Bronchial epithelial cell (primary cell): ENCODE measurements around the gene EFCAB13. TPM values are rescaled to one million over a fixed set of nuclear protein-coding genes. Genes with fewer than 3 reads are reported as not detected.

Experiments
- DNase-seq: peaks from one replicate; pipeline ENCODE4 v3.0.0-alpha.2; 2010; ENCODE audit warnings: low read depth
- FAIRE-seq: peaks from 2 replicates; lab custom pipeline; 2011; peaks lifted over from hg19 to GRCh38; lab: Jason Lieb, UNC
- H3K27me3 ChIP-seq: 2 replicates; pipeline ENCODE4 v1.5.1; 2011; ENCODE audit warnings: low read length; ENCODE audit not compliant: control insufficient read depth, insufficient read depth
- H3K36me3 ChIP-seq: 2 replicates; pipeline ENCODE4 v1.5.1; 2011; ENCODE audit warnings: low read length; ENCODE audit not compliant: control insufficient read depth, insufficient read depth
- H3K4me3 ChIP-seq: 2 replicates; pipeline ENCODE4 v1.5.1; 2011; ENCODE audit warnings: mild to moderate bottlenecking, low read depth, low read length, control low read depth
- total RNA-seq: library from RNA; depleted of rRNA; stranded (reverse); fragments of >200 nt; gene quantifications from 2 replicates; pipeline ENCODE4 v1.2.1, GENCODE V29; 2014
- TF ChIP-seq, protein P1 (sequence below): IDR thresholded peaks from 2 replicates; pipeline ENCODE4 v1.5.1; 2011; ENCODE audit warnings: mild to moderate bottlenecking, moderate library complexity, low read length, control low read depth, inconsistent platforms; ENCODE audit not compliant: insufficient read depth, severe bottlenecking

The EFCAB13 gene
- total RNA-seq, 1 donor from 2014 or later = 0.26 TPM

DNA sequence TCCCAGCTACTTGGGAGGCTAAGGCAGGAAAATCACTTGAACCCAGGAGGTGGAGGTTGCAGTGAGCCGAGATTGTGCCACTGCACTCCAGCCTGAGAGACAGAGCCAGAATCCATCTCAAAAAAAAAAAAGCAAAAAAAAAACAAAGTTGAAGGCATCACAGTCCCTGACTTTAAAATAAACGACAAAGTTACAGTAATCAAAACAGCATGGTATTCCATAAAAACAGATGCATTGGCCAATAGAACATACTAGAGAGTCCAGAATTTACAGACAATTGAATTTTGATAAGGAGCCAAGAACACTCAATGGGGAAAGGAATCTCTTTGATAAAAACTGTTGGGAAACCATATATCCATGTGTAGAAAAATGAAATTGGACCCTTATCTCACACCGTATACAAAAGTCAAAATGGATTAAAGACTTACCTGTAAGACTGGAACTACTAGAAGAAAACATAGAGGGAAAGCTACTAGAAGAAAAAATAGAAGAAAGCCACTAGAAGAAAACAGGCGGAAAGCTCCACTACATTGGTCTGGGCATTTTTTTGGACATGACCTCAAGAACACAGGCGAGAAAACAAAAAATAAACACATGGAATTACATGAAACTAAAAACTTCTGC lies 2.8 kb upstream of the EFCAB13 start:
- H3K4me3 ChIP-seq = no peak overlapping the region
- DNase-seq = no peak
- TF ChIP-seq, protein P1, sequence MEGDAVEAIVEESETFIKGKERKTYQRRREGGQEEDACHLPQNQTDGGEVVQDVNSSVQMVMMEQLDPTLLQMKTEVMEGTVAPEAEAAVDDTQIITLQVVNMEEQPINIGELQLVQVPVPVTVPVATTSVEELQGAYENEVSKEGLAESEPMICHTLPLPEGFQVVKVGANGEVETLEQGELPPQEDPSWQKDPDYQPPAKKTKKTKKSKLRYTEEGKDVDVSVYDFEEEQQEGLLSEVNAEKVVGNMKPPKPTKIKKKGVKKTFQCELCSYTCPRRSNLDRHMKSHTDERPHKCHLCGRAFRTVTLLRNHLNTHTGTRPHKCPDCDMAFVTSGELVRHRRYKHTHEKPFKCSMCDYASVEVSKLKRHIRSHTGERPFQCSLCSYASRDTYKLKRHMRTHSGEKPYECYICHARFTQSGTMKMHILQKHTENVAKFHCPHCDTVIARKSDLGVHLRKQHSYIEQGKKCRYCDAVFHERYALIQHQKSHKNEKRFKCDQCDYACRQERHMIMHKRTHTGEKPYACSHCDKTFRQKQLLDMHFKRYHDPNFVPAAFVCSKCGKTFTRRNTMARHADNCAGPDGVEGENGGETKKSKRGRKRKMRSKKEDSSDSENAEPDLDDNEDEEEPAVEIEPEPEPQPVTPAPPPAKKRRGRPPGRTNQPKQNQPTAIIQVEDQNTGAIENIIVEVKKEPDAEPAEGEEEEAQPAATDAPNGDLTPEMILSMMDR = no peak
- H3K36me3 ChIP-seq = no peaks in the 10 kb centered on the region
- FAIRE-seq = no peak
- H3K27me3 ChIP-seq = no peaks in the 10 kb centered on the region

DNA sequence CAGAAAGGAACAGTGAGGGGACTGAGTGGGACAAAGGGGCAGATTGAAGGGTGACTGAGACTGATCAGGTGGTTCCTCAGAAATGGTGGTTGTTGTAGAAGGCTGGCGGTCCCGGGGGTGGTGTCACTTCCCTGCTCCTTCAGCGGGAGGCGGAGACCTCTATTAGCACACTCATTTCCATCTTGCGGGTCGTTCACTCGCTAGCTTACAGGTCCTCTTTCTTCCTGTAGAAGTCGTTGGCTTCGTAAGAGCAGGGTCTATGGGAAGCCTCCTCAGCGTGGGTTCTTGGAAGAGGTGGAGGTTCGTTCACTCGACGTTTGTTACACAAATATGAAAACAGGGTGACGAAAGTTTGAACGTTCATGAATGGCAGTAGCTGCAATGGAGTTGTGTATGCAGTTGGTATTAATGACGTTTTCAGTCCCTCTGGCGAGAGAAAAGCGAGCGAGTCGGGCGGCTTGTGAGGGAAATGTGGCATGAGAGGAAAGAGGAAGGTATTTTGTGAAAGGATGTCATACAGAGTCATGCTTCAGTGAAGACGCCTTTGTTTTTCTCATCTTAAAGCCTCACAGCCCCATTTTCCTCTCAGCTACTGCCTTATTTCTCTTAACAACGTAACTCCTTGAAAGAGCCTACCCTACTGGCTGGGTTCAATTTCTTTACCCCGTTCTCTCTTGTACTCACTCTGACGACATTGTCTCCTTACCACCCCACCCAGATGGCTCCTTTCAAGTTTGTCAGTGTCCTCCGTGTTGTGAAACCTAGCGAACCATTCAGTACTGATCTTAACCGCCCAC lies 667 bp downstream of the EFCAB13 start:
- Histone ChIP-seq H3K36me3 (no peaks in the 10 kb centered on the region), H3K27me3 (no peaks in the 10 kb centered on the region), H3K4me3 (peak overlapping the region; percentile 76)
- FAIRE-seq = no peak
- TF ChIP-seq, protein P1 = no peak
- peak; percentile 37 for DNase-seq

DNA sequence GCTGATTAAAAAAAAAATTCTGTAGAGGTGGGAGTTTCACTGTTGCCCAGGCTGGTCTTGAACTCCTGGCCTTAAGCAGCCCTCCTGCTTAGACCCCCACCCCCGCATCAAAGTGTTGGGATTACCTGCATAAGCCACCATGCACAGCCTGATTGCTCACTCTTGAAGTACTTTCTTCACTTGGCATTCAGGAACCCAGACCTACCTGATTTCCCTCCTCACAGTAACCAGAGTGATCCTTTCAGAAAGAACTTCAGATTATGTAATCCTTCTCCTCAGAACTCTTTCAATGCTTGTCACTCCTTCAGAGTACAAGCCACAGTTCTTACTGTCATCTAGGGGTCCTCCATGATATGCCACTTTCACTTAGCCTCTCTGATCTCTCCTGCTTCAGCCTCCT lies 1.4 kb downstream of the EFCAB13 start:
- no peak overlapping the region for H3K4me3 ChIP-seq
- TF ChIP-seq, protein P1 = no peak
- no peaks in the 10 kb centered on the region for H3K27me3 ChIP-seq
- no peak for FAIRE-seq
- no peaks in the 10 kb centered on the region for H3K36me3 ChIP-seq
- DNase-seq = no peak

DNA sequence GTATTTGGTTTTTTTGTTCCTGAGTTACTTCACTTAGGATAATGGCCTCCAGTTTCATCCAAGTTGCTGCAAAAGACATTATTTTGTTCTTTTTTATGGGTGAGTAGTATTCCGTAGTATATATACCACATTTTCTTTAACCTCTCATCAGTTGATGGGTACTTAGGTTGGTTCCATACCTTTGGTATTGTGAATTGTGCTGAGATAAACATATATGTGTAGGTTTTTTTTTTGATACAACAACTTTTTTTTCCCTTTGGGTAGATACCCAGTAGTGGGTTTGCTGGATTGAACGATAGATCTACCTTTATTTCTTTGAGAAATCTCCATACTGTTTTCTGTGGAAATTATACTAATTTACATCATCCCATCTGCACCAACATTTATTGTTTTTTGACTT lies 6.8 kb downstream of the EFCAB13 start:
- TF ChIP-seq, protein P1 = no peak
- Histone ChIP-seq H3K27me3 (no peaks in the 10 kb centered on the region), H3K4me3 (no peak overlapping the region), H3K36me3 (no peaks in the 10 kb centered on the region)
- FAIRE-seq = no peak
- no peak for DNase-seq

DNA sequence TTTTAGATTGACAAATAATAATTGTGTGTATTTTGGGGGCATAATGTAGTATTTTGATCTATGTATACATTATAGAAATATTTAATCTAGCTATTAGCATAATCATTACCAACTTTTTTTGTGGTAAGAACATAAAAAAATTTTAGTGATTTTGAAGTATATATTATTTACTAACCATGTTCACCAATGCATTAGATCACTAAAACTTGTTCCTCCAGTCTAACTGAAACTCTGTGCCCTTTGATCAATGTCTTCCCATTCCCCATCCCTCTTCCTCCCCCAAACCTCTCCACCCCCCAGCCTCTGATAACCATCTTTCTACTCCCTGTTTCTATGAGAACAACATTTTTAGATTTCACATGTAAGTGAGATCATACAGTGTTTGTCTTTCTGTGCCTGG lies 8.5 kb downstream of the EFCAB13 start:
- FAIRE-seq (no peak), DNase-seq (no peak)
- Histone ChIP-seq H3K27me3 (no peaks in the 10 kb centered on the region), H3K4me3 (no peak overlapping the region), H3K36me3 (no peaks in the 10 kb centered on the region)
- TF ChIP-seq, protein P1 = no peak
